K562 (cell line): ENCODE data around the gene TMEM270. TPM values are rescaled to one million over a fixed set of nuclear protein-coding genes. Genes with fewer than 3 reads are reported as not detected.
A peak's percentile ranks its signal among the peaks of the same experiment; 100 is the strongest.
"Not testable (repeated sequence)": the region's sequence is repeated elsewhere in the genome, so short reads cannot be mapped to it uniquely, and the experiment has no call there.

Experiments
- ATAC-seq: fragments of 200-7000 bp; cut with Tn5 transposase; 3 replicates; pipeline ENCODE4 v1.9.1; 2020; ENCODE audit warnings: moderate library complexity
- BruUV-seq: library from RNA; stranded (reverse); fragments of 400-500 nt; replicated peaks from 2 replicates; lab custom pipeline; 2021; lab: Mats Ljungman, UMichigan
- CTCF ChIA-PET: fragments of 300-600 bp; formaldehyde crosslinking; extraction: SDS; loops from one replicate; lab custom pipeline; 2021; ENCODE audit warnings: low intra/inter-chr PET ratio; lab: Yijun Ruan, JAX
- POLR2A ChIA-PET: fragments of 300-600, 350-650 bp; sonication (Branson Sonifier 250); formaldehyde crosslinking; extraction: SDS; loops from one replicate; lab custom pipeline; 2021; ENCODE audit warnings: antibody characterized with exemption, inconsistent platforms; lab: Yijun Ruan, JAX
- DNase-seq, 4 experiments: peaks; one replicate each; pipeline versions ENCODE4 v3.0.0 to v3.0.0-alpha.2; 2011 to 2018; ENCODE audit warnings: low spot score in 3 of 4, mixed read lengths in 3 of 4; ENCODE audit errors: extremely low read depth in 1 of 4
- FAIRE-seq: peaks from 2 replicates; lab custom pipeline; 2011; peaks lifted over from hg19 to GRCh38; lab: Jason Lieb, UNC
- H2AFZ ChIP-seq: 2 replicates; pipeline ENCODE4 v1.6.0; 2011; ENCODE audit warnings: low read depth, low read length, control low read depth, inconsistent platforms
- H3K27ac ChIP-seq: fragments of 200-600 bp; 3 replicates; pipeline ENCODE4 v1.8.0; 2011; ENCODE audit warnings: low read depth, mild to moderate bottlenecking, control low read depth, inconsistent platforms, low read length, moderate library complexity, mixed read lengths; ENCODE audit errors: extremely low read depth
- H3K27me3 ChIP-seq, 2 experiments: fragments of 300-600 bp in 1 of 2; 2 replicates in 1 of 2; 3 replicates in 1 of 2; pipeline versions ENCODE4 v1.6.0 to v1.8.0; 2011; ENCODE audit warnings: inconsistent platforms in 2 of 2, low read length in 2 of 2, mild to moderate bottlenecking in 1 of 2, mixed read lengths in 1 of 2, moderate library complexity in 1 of 2; ENCODE audit not compliant: control insufficient read depth in 2 of 2, insufficient read depth in 2 of 2
- H3K36me3 ChIP-seq: fragments of 300-600 bp; 3 replicates; pipeline ENCODE4 v1.8.0; 2011; ENCODE audit warnings: mild to moderate bottlenecking, low read length, inconsistent platforms; ENCODE audit not compliant: control insufficient read depth, insufficient read depth
- H3K4me1 ChIP-seq, 2 experiments: fragments of 200-600 bp in 1 of 2; replicated peaks in 1 of 2; 2 replicates in 1 of 2; 3 replicates in 1 of 2; pipeline versions ENCODE4 v1.5.1 to v1.8.0; 2011; ENCODE audit warnings: inconsistent platforms in 2 of 2, low read length in 2 of 2, mild to moderate bottlenecking in 1 of 2, mixed read lengths in 1 of 2, moderate library complexity in 1 of 2; ENCODE audit not compliant: control insufficient read depth in 2 of 2, insufficient read depth in 2 of 2
- H3K4me2 ChIP-seq: 2 replicates; pipeline ENCODE4 v1.6.1; 2011; ENCODE audit warnings: low read length, control low read depth, inconsistent platforms, mixed read lengths; ENCODE audit not compliant: insufficient read depth
- H3K4me3 ChIP-seq: fragments of 200-600 bp; sonication (generic), shearing (Covaris generic); 2 replicates; pipeline ENCODE4 v1.5.1; 2016; ENCODE audit warnings: control low read depth, inconsistent platforms
- H3K79me2 ChIP-seq: fragments of 200-600 bp; 3 replicates; pipeline ENCODE4 v1.8.0; 2011; ENCODE audit warnings: low read length, inconsistent platforms; ENCODE audit not compliant: control insufficient read depth, insufficient read depth
- H3K9ac ChIP-seq, 2 experiments: 2 replicates each; pipeline versions ENCODE4 v1.6.0 to v1.6.1; 2011; ENCODE audit warnings: low read depth in 2 of 2, low read length in 2 of 2, control low read depth in 1 of 2, inconsistent platforms in 1 of 2, mild to moderate bottlenecking in 1 of 2, mixed read lengths in 1 of 2; ENCODE audit not compliant: insufficient read depth in 1 of 2
- H3K9me1 ChIP-seq: one replicate; pipeline ENCODE4 v1.6.0; 2011; ENCODE audit warnings: inconsistent platforms, mild to moderate bottlenecking, low read length, moderate library complexity; ENCODE audit not compliant: control insufficient read depth, insufficient read depth
- H3K9me3 ChIP-seq: replicated peaks from 2 replicates; pipeline ENCODE4 v1.5.1; 2011; ENCODE audit warnings: low read depth, low read length, inconsistent platforms; ENCODE audit not compliant: control insufficient read depth, insufficient read depth
- H4K20me1 ChIP-seq: replicated peaks from 2 replicates; pipeline ENCODE4 v1.6.1; 2011; ENCODE audit warnings: low read length, inconsistent platforms, mixed read lengths; ENCODE audit not compliant: control insufficient read depth, insufficient read depth
- ARID3A ChIP-seq: IDR thresholded peaks from 2 replicates; pipeline ENCODE4 v1.6.1; 2012; ENCODE audit warnings: low read depth, low read length, improper control_type of control experiment, borderline replicate concordance
- ZNF263 ChIP-seq: sonication (generic); formaldehyde crosslinking; IDR thresholded peaks from 2 replicates; pipeline ENCODE4 v1.8.0; 2022; ENCODE audit warnings: mild to moderate bottlenecking, missing genetic modification reagents, borderline replicate concordance
- WGBS: fragments of 100-300 bp; shearing (Covaris generic); methylation state at CpG from one replicate; pipeline ENCODE4 v1.1.6; 2016; ENCODE audit warnings: low coverage, mixed read lengths; ENCODE audit not compliant: insufficient coverage; ENCODE audit errors: missing lambda C conversion rate; 5-methylcytosine and 5-hydroxymethylcytosine counted together
- in situ Hi-C: fragments of 300-500 bp; cut with MboI; formaldehyde crosslinking; loops from 4 replicates; pipeline ENCODE4 v1.15.0; 2018; ENCODE audit warnings: inconsistent platforms, mixed read lengths
- intact Hi-C: fragments of 100-400 bp; cut with micrococcal nuclease; formaldehyde crosslinking; loops from 2 replicates; pipeline ENCODE4 v1.14.2; 2022
- polyA plus RNA-seq, 8 experiments: library from polyadenylated mRNA; depleted of rRNA in 4 of 8; stranded (reverse) in 5 of 8; unstranded in 3 of 8; fragments of >200 nt; fragmentation: Nextera tagmentation in 2 of 8; fragmentation: Illumina TruSeq in 1 of 8; extraction: Ambion mirVana in 2 of 8; extraction: Trizol in 1 of 8; gene quantifications; 2 replicates each; pipeline versions ENCODE4 v1.2.1 to v1.2.3, GENCODE V29; 2011 to 2014; ENCODE audit warnings: inconsistent platforms in 1 of 8, missing spikeins in 1 of 8
- total RNA-seq, 7 experiments: library from RNA; depleted of rRNA in 6 of 7; stranded (reverse); fragments of >200 nt in 6 of 7; fragmentation: Illumina TruSeq in 2 of 7; extraction: Trizol in 2 of 7; gene quantifications; 2 replicates each; pipeline versions ENCODE4 v1.2.1 to v1.2.3, GENCODE V29; 2011 to 2021; ENCODE audit warnings: low replicate concordance in 1 of 7

Gene TMEM270
- total and polyA plus RNA-seq, 9 of the 15 experiments (the other 6 are each of a cell fraction or from before 2014, with no cell fraction given) = not detected

DNA sequence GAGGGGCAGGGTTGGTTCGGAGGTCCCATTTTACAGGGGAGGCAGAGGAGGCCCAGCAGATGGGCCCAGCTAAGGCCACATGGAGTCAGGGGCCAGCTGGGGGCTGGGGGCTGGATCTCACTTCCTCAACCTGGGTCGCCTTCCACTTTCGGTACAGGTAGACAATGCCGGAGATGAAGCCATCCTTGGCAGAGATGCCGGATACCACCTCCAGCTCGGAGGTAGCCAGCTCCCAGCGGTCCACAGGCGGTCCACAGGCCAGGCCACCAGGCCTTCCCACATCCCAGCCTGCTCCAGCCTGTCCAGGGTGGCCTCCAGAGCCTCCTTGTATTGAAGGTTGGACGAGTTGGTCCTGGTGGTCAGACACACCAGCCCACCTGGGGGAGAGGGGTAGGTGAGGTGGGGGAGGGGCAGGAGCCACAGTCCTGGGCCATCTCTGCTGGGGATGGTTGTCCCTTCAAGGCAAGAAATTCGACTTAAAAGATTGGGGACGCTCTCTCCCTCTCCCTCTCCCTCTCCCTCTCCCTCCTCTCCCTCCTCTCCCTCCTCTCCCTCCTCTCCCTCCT lies 26.2 kb upstream of the TMEM270 start:
- in situ Hi-C loops = no loop called here
- H2AFZ ChIP-seq = no peak overlapping the region
- H4K20me1 ChIP-seq = no peaks in the 10 kb centered on the region
- FAIRE-seq (no peak), ATAC-seq (no peak), DNase-seq (no peak)
- no peak overlapping the region for H3K4me2 ChIP-seq
- H3K9ac ChIP-seq = no peak overlapping the region
- POLR2A ChIA-PET = no interaction called here
- no TSS peak for BruUV-seq
- no peaks in the 10 kb centered on the region for H3K79me2 ChIP-seq
- WGBS = 67% methylated on average over 10 of the region's 11 CpGs
- H3K4me1 ChIP-seq = peaks cover 10 to 28% of the 10 kb centered on the region in 2 experiments
- intact Hi-C loops = no loop called here
- H3K9me3 ChIP-seq = no peaks in the 10 kb centered on the region
- CTCF ChIA-PET = no interaction called here
- no peaks in the 10 kb centered on the region for H3K9me1 ChIP-seq
- no peaks in the 10 kb centered on the region for H3K36me3 ChIP-seq
- no peak overlapping the region for H3K4me3 ChIP-seq
- H3K27ac ChIP-seq = no peak overlapping the region
- no peaks in the 10 kb centered on the region for H3K27me3 ChIP-seq
- peak; percentile 69 for TF ChIP-seq ZNF263
- TF ChIP-seq ARID3A = no peak

DNA sequence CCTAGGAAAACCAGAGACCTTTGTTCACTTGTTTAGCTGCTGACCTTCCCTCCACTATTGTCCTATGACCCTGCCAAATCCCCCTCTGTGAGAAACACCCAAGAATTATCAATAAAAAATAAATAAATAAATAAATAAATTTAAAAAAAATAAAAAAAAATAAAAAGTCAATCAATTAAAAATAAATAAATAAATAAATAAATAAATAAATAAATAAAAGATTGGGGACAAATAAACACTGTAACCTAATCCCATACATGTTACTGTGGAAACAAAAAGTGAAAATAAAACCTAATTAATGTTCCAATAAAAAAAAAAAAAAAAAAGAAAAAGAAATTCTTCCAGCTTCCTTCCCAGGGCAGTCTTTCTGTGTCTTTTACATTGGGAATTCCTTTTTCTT lies 23.8 kb upstream of the TMEM270 start:
- CTCF ChIA-PET, DNase-seq, BruUV-seq, H3K36me3 ChIP-seq, H3K4me2 ChIP-seq, FAIRE-seq, POLR2A ChIA-PET, H2AFZ ChIP-seq, H3K9me1 ChIP-seq, ATAC-seq, H3K9ac ChIP-seq, H3K27me3 ChIP-seq, H4K20me1 ChIP-seq, H3K27ac ChIP-seq, H3K79me2 ChIP-seq, intact Hi-C loops, H3K4me3 ChIP-seq, H3K9me3 ChIP-seq, in situ Hi-C loops: not testable (repeated sequence)
- H3K4me1 ChIP-seq = peaks cover 10 to 34% of the 10 kb centered on the region in 2 experiments
